H1 (cell line): ENCODE measurements around the gene CCDC93. TPM values are rescaled to one million over a fixed set of nuclear protein-coding genes. Genes with fewer than 3 reads are reported as not detected.

Experiments
- CTCF ChIA-PET: fragments of 300-600 bp; sonication (Branson Sonifier 250); formaldehyde crosslinking; loops from one replicate; lab custom pipeline; 2021; ENCODE audit not compliant: partially characterized antibody; lab: Charles Lee
- POLR2A ChIA-PET: fragments of 300-600 bp; sonication (Branson Sonifier 250); formaldehyde crosslinking; loops from one replicate; lab custom pipeline; 2021; ENCODE audit warnings: inconsistent platforms; ENCODE audit not compliant: partially characterized antibody; lab: Charles Lee
- DNase-seq, 2 experiments: peaks; one replicate each; pipeline versions ENCODE4 v3.0.0 to v3.0.0-alpha.2; 2010 to 2022; ENCODE audit warnings: low spot score in 2 of 2, low read depth in 1 of 2, mixed read lengths in 1 of 2
- FAIRE-seq: peaks from 2 replicates; lab custom pipeline; 2011; peaks lifted over from hg19 to GRCh38; lab: Jason Lieb, UNC
- H2AFZ ChIP-seq: 2 replicates; pipeline ENCODE4 v1.8.1; 2012; ENCODE audit warnings: low read length, inconsistent platforms
- H2AK5ac ChIP-seq: 2 replicates; pipeline ENCODE4 v1.6.1; 2013; ENCODE audit warnings: low read depth, low read length
- H2BK120ac ChIP-seq: replicated peaks from 2 replicates; pipeline ENCODE3; 2013; ENCODE audit warnings: low read depth, low read length, inconsistent platforms
- H2BK12ac ChIP-seq: 2 replicates; pipeline ENCODE4 v1.6.1; 2013; ENCODE audit warnings: low read depth, low read length
- H2BK15ac ChIP-seq: 2 replicates; pipeline ENCODE4 v1.6.1; 2013; ENCODE audit warnings: low read length
- H2BK20ac ChIP-seq: 2 replicates; pipeline ENCODE4 v1.6.1; 2013; ENCODE audit warnings: low read length
- H2BK5ac ChIP-seq: 2 replicates; pipeline ENCODE4 v1.6.1; 2013; ENCODE audit warnings: low read depth, low read length
- H3K14ac ChIP-seq: 2 replicates; pipeline ENCODE4 v1.6.1; 2013; ENCODE audit warnings: inconsistent platforms; ENCODE audit not compliant: insufficient read length
- H3K18ac ChIP-seq: 2 replicates; pipeline ENCODE4 v1.6.1; 2013; ENCODE audit warnings: low read length; ENCODE audit errors: extremely low read depth
- H3K23ac ChIP-seq: 2 replicates; pipeline ENCODE4 v1.6.1; 2013; ENCODE audit warnings: inconsistent platforms; ENCODE audit not compliant: insufficient read length
- H3K23me2 ChIP-seq: 2 replicates; pipeline ENCODE4 v1.6.1; 2013; ENCODE audit warnings: low read depth, low read length
- H3K27ac ChIP-seq: 2 replicates; pipeline ENCODE4 v1.6.1; 2011; ENCODE audit warnings: low read depth, low read length, inconsistent platforms
- H3K27me3 ChIP-seq, 4 experiments: replicated peaks in 1 of 4; 1 replicate in 1 of 4; 2 replicates in 3 of 4; pipeline versions ENCODE4 v1.6.1 to v1.8.1; 2011 to 2013; ENCODE audit warnings: low read length in 3 of 4, mild to moderate bottlenecking in 3 of 4, inconsistent platforms in 2 of 4, mixed read lengths in 2 of 4, moderate library complexity in 1 of 4; ENCODE audit not compliant: control insufficient read depth in 3 of 4, insufficient read depth in 3 of 4; ENCODE audit errors: extremely low read depth in 1 of 4
- H3K36me3 ChIP-seq, 4 experiments: 2 replicates each; pipeline versions ENCODE4 v1.6.1 to v1.8.1; 2011 to 2013; ENCODE audit warnings: mild to moderate bottlenecking in 4 of 4, low read length in 3 of 4, moderate library complexity in 2 of 4, control low read depth in 1 of 4, inconsistent platforms in 1 of 4; ENCODE audit not compliant: insufficient read depth in 4 of 4, control insufficient read depth in 2 of 4
- H3K4ac ChIP-seq: replicated peaks from 2 replicates; pipeline ENCODE3; 2013; ENCODE audit warnings: low read length, low read depth, mixed read lengths, inconsistent platforms; ENCODE audit not compliant: insufficient read length
- H3K4me1 ChIP-seq, 4 experiments: replicated peaks in 1 of 4; 1 replicate in 1 of 4; 2 replicates in 3 of 4; pipeline versions ENCODE4 v1.6.1 to v1.8.1; 2011 to 2013; ENCODE audit warnings: low read length in 3 of 4, inconsistent platforms in 2 of 4, mixed read lengths in 1 of 4; ENCODE audit not compliant: insufficient read depth in 4 of 4, control insufficient read depth in 3 of 4
- H3K4me2 ChIP-seq, 2 experiments: 2 replicates each; pipeline versions ENCODE4 v1.6.1 to v1.8.1; 2011 to 2013; ENCODE audit warnings: low read depth in 2 of 2, low read length in 2 of 2, control low read depth in 1 of 2, inconsistent platforms in 1 of 2, mild to moderate bottlenecking in 1 of 2; ENCODE audit not compliant: insufficient read depth in 1 of 2
- H3K4me3 ChIP-seq, 4 experiments: fragments of 200-600, 300-600 bp in 1 of 4; sonication (generic), shearing (Covaris generic), sonication (Bioruptor Twin) in 1 of 4; 2 replicates each; pipeline versions ENCODE4 v1.5.1 to v1.8.1; 2011 to 2016; ENCODE audit warnings: low read length in 4 of 4, low read depth in 3 of 4, control low read depth in 2 of 4, inconsistent platforms in 2 of 4, mild to moderate bottlenecking in 2 of 4, mixed read lengths in 1 of 4, moderate library complexity in 1 of 4; ENCODE audit not compliant: insufficient read depth in 2 of 4; ENCODE audit errors: extremely low read depth in 1 of 4
- H3K56ac ChIP-seq: replicated peaks from 2 replicates; pipeline ENCODE3; 2013; ENCODE audit warnings: low read depth, mild to moderate bottlenecking, mixed read lengths, low read length, inconsistent platforms; ENCODE audit not compliant: insufficient read length
- H3K79me1 ChIP-seq: 2 replicates; pipeline ENCODE4 v1.6.1; 2013; ENCODE audit warnings: low read depth, low read length, control low read depth
- H3K79me2 ChIP-seq, 2 experiments: 2 replicates each; pipeline versions ENCODE4 v1.6.1 to v1.8.1; 2012 to 2013; ENCODE audit warnings: low read length in 2 of 2, mild to moderate bottlenecking in 2 of 2, inconsistent platforms in 1 of 2; ENCODE audit not compliant: insufficient read depth in 2 of 2, control insufficient read depth in 1 of 2
- H3K9ac ChIP-seq, 4 experiments: replicated peaks in 1 of 4; 1 replicate in 1 of 4; 2 replicates in 3 of 4; pipeline versions ENCODE4 v1.6.1 to v1.8.1; 2011 to 2013; ENCODE audit warnings: low read depth in 3 of 4, low read length in 3 of 4, control low read depth in 2 of 4, mild to moderate bottlenecking in 2 of 4, moderate library complexity in 2 of 4, inconsistent platforms in 1 of 4; ENCODE audit errors: extremely low read depth in 1 of 4
- H3K9me3 ChIP-seq, 2 experiments: 2 replicates each; pipeline versions ENCODE4 v1.6.1 to v1.8.1; 2012 to 2013; ENCODE audit warnings: mild to moderate bottlenecking in 2 of 2, moderate library complexity in 2 of 2, control low read depth in 1 of 2, inconsistent platforms in 1 of 2, low read depth in 1 of 2, low read length in 1 of 2, mixed read lengths in 1 of 2; ENCODE audit not compliant: insufficient read depth in 2 of 2
- H4K20me1 ChIP-seq, 2 experiments: replicated peaks in 1 of 2; 2 replicates each; pipeline versions ENCODE3 to v1.8.1; 2011 to 2013; ENCODE audit warnings: inconsistent platforms in 2 of 2, low read length in 2 of 2, mild to moderate bottlenecking in 1 of 2; ENCODE audit not compliant: insufficient read depth in 2 of 2, control insufficient read depth in 1 of 2
- H4K5ac ChIP-seq: 2 replicates; pipeline ENCODE4 v1.6.1; 2013; ENCODE audit warnings: low read length, low read depth, mixed read lengths, inconsistent platforms; ENCODE audit not compliant: insufficient read length
- H4K8ac ChIP-seq: 2 replicates; pipeline ENCODE4 v1.8.0; 2013; ENCODE audit warnings: mild to moderate bottlenecking, moderate library complexity, low read length, inconsistent platforms; ENCODE audit not compliant: insufficient read depth; ENCODE audit errors: extremely low read depth
- H4K91ac ChIP-seq: replicated peaks from 2 replicates; pipeline ENCODE3; 2013; ENCODE audit warnings: low read length, mixed read lengths, inconsistent platforms; ENCODE audit not compliant: insufficient read length
- BCL11A ChIP-seq, 2 experiments: IDR thresholded peaks; one replicate each; pipeline ENCODE4 v1.6.1; 2011; ENCODE audit warnings: low read depth in 2 of 2, low read length in 2 of 2, mild to moderate bottlenecking in 2 of 2
- CTBP2 ChIP-seq: IDR thresholded peaks from 2 replicates; pipeline ENCODE4 v1.7.0; 2011; ENCODE audit warnings: borderline replicate concordance, mild to moderate bottlenecking, moderate library complexity, mixed read lengths, low read length; ENCODE audit not compliant: insufficient read depth, insufficient read length
- HDAC6 ChIP-seq: IDR thresholded peaks from one replicate; pipeline ENCODE4 v1.7.1; 2012; ENCODE audit warnings: low read depth, mild to moderate bottlenecking, inconsistent platforms, low read length, moderate library complexity
- NRF1 ChIP-seq: IDR thresholded peaks from 2 replicates; pipeline ENCODE4 v1.6.1; 2011; ENCODE audit warnings: mild to moderate bottlenecking, low read depth, low read length, improper control_type of control experiment
- RNF2 ChIP-seq: fragments of 200-900, 300-1000 bp; sonication (generic); IDR thresholded peaks from 2 replicates; pipeline ENCODE4 v1.7.1; 2016; ENCODE audit warnings: borderline replicate concordance, low read depth, mild to moderate bottlenecking, antibody characterized with exemption, low read length; ENCODE audit not compliant: poor library complexity, severe bottlenecking; ENCODE audit errors: missing control alignments
- RXRA ChIP-seq: IDR thresholded peaks from 2 replicates; pipeline ENCODE4 v1.6.1; 2011; ENCODE audit warnings: low read depth, mild to moderate bottlenecking, low read length, moderate library complexity; ENCODE audit not compliant: insufficient read depth
- whole genome bisulfite sequencing, 2 experiments: shearing (Covaris generic) in 1 of 2; methylation state at CpG; one replicate each; pipeline versions ENCODE4 v1.1.6 to v1.1.7; 2013 to 2015; ENCODE audit warnings: low lambda C conversion rate in 2 of 2, mixed read lengths in 2 of 2, inconsistent platforms in 1 of 2, low coverage in 1 of 2, missing lambda C conversion rate in 1 of 2; ENCODE audit not compliant: insufficient replicate concordance in 2 of 2, insufficient coverage in 1 of 2, insufficient read length in 1 of 2; ENCODE audit errors: extremely low coverage in 1 of 2, missing lambda C conversion rate in 1 of 2; 5-methylcytosine and 5-hydroxymethylcytosine counted together
- polyA plus RNA-seq, 7 experiments: library from polyadenylated mRNA; depleted of rRNA in 3 of 7; stranded (reverse) in 5 of 7; unstranded in 2 of 7; fragments of >200 nt in 5 of 7; fragments of 200-250 nt in 2 of 7; gene quantifications; 1 replicate in 5 of 7; 2 replicates in 1 of 7; 4 replicates in 1 of 7; pipeline versions ENCODE4 v1.2.1 to v1.2.3, GENCODE V29; 2011 to 2013; ENCODE audit warnings: missing spikeins in 2 of 7, mixed read lengths in 2 of 7
- total RNA-seq: library from RNA; stranded (reverse); fragmentation: NEBNext Ultra II Directional; extraction: Animal tissue kit (Norgen Biotek cat#: 25700); gene quantifications from 2 replicates; pipeline ENCODE4 v1.2.1, GENCODE V29; 2021

The CCDC93 gene
- total and polyA plus RNA-seq, 2 of the 8 experiments (the other 6 are each of a cell fraction or from before 2014, with no cell fraction given): 5.5 to 18.0 TPM

DNA sequence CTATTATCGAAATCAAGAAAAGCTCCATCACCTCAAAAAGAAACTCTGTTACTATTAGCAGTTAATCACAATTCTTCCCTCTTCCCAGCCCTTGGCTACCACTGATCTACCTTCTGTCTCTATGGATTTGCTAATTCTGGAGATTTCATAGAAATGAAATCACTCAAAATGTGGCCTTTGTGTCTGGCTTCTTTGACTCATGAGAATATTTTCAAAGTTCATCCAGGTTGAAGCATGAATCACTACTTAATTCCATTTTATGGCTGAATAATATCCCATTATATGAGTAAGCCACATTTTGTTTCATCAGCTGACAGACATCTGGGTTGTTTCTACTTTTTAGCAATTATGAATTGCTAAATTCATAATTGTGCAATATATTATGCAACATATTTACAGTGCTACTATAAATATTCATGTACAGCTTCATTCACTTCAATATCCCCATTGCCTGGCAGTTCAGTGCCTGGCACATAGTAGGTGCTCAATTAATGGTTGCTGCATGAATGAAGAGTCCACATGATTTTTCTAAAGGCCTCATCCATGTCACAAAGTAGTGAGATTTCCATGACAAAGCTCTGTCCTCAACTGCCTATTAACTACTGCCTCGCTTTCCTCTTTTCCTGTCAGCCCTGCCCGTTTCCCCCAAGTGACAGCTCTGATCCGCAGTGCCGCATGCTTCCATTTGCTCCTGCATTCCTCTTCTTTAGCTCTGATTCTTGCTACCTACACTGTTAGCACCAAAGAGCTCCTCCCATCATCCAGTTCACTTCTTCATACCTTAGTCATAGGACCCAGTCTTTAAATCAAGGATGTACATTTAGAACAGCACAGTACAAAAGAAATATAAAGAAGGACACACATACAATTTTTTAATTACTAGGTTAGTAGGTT is 32.8 kb downstream of the CCDC93 start:
- DNase-seq (no peak), FAIRE-seq (no peak)
- Histone ChIP-seq H3K36me3 (peaks cover 0 to 5% (median 0%) of the 10 kb centered on the region in 4 experiments; a peak in 3 of 8 replicates), H3K4me3 (no peak overlapping the region), H3K56ac (no peak overlapping the region), H2BK15ac (no peak overlapping the region), H3K27ac (no peak overlapping the region), H3K14ac (no peak overlapping the region), H3K4me1 (no peaks in the 10 kb centered on the region; a peak in 1 of 7 replicates), H4K20me1 (no peaks in the 10 kb centered on the region), H3K23ac (no peak overlapping the region), H4K8ac (no peak overlapping the region), H2AFZ (no peak overlapping the region), H3K4ac (no peak overlapping the region), H3K18ac (no peak overlapping the region), H2BK20ac (no peak overlapping the region), H2BK5ac (no peak overlapping the region), H2AK5ac (no peak overlapping the region), H3K79me1 (no peaks in the 10 kb centered on the region), H3K9me3 (no peaks in the 10 kb centered on the region), H3K79me2 (no peaks in the 10 kb centered on the region), H3K23me2 (no peaks in the 10 kb centered on the region), H3K9ac (no peak overlapping the region), H3K4me2 (no peak overlapping the region), H3K27me3 (no peaks in the 10 kb centered on the region), H2BK120ac (no peak overlapping the region), H2BK12ac (no peak overlapping the region), H4K91ac (no peak overlapping the region), H4K5ac (no peak overlapping the region)
- TF ChIP-seq HDAC6 (no peak), RXRA (no peak), RNF2 (no peak), NRF1 (no peak), BCL11A (IDR thresholded peaks at IDR 0.05; ENCODE audit: low read depth in 2 of 2, low read length in 2 of 2) (no peak), CTBP2 (no peak)
- WGBS, 2 experiments: 88% methylated on average over 5 of the region's 5 CpGs; no CpG with 5 or more reads in 1 of the 2 experiments
- ChIA-PET POLR2A (no interaction called here), CTCF (interaction anchor here (1.3 to 3.1 kb wide), 3 partner anchors 9 to 22 kb away, joined by 6 to 17 read pairs (median 8); no protein-coding TSS in a partner anchor)
